CD1c-positive myeloid dendritic cell (primary cell): ENCODE measurements around the gene LRCH1.
A peak's percentile ranks its signal among the peaks of the same experiment; 100 is the strongest.

Experiments
- DNase-seq: peaks from one replicate; pipeline ENCODE4 v3.0.0-alpha.2; 2016; ENCODE audit errors: extremely low spot score

LRCH1 gene

GRCh38 chr13:46592385-46592784 is 39.4 kb downstream of the LRCH1 start:
- peak; percentile 31 for DNase-seq

GRCh38 chr13:46593398-46593797 is 40.4 kb downstream of the LRCH1 start:
- no peak for DNase-seq

GRCh38 chr13:46594374-46595078 is 41.6 kb downstream of the LRCH1 start:
- DNase-seq = no peak

- DNase-seq = no peak
Observed at GRCh38 chr13:46595136-46595884, 42.3 kb downstream of the LRCH1 start.

- peak; percentile 76 for DNase-seq
Observed at GRCh38 chr13:46595885-46596275, 42.9 kb downstream of the LRCH1 start.

- peak; percentile 66 for DNase-seq
Observed at GRCh38 chr13:46596466-46596865, 43.5 kb downstream of the LRCH1 start.

GRCh38 chr13:46598140-46598819 is 45.3 kb downstream of the LRCH1 start:
- DNase-seq = peak; percentile 66

- DNase-seq = no peak
Observed at GRCh38 chr13:46598820-46599180, 45.8 kb downstream of the LRCH1 start.

GRCh38 chr13:46600943-46601311 is 48.0 kb downstream of the LRCH1 start:
- DNase-seq = no peak

- no peak for DNase-seq
Observed at GRCh38 chr13:46602531-46602930, 49.6 kb downstream of the LRCH1 start.

- no peak for DNase-seq
Observed at GRCh38 chr13:46603165-46603603, 50.2 kb downstream of the LRCH1 start.

- no peak for DNase-seq
Observed at GRCh38 chr13:46604226-46604990, 51.4 kb downstream of the LRCH1 start.

GRCh38 chr13:46605076-46605824 is 52.3 kb downstream of the LRCH1 start:
- DNase-seq = no peak

- DNase-seq = peak; percentile 83
Observed at GRCh38 chr13:46605825-46606554, 53.0 kb downstream of the LRCH1 start.

GRCh38 chr13:46606970-46607369 is 54.0 kb downstream of the LRCH1 start:
- DNase-seq = no peak

- no peak for DNase-seq
Observed at GRCh38 chr13:46607768-46608564, 55.0 kb downstream of the LRCH1 start.

- no peak for DNase-seq
Observed at GRCh38 chr13:46609052-46609451, 56.1 kb downstream of the LRCH1 start.

- DNase-seq = no peak
Observed at GRCh38 chr13:46609726-46610125, 56.8 kb downstream of the LRCH1 start.

GRCh38 chr13:46612267-46612666 is 59.3 kb downstream of the LRCH1 start:
- no peak for DNase-seq
